Heart left ventricle (tissue), 13 donors: Measurements from ENCODE around the gene SLC9A9.

Experiments
- CTCF ChIP-seq, 12 donors: fragments of 200-600 bp; sonication (generic) in 4 of 12; IDR thresholded peaks; one replicate each; pipeline versions ENCODE4 v1.5.0 to v1.8.0; 2018 to 2022; ENCODE audit warnings: antibody characterized with exemption in 12 of 12, mild to moderate bottlenecking in 5 of 12
- POLR2A ChIP-seq, 2 donors: fragments of 450-650 bp; IDR thresholded peaks; one replicate each; pipeline ENCODE4 v1.6.1; 2017; ENCODE audit warnings: antibody characterized with exemption in 2 of 2, mild to moderate bottlenecking in 2 of 2, moderate library complexity in 2 of 2
- donor health status: ischemic (EF 13 %, LVEDD 7.1; RV severe dilation, severe dysfunction).
- donor health status: DM: no; HTN: yes; CAD: no.
- donor health status: DM: no; HTN: no; CAD: no.
- donor health status: ischemic (EF 25% LVEDD 6.9; RV normal size, moderate dysfunction).
- donor health status: ischemic (EF 25% LVEDD 5.7; RV mildly dilated, moderate dysfunction).
- donor health status: ischemic (EF 35%, LVEDD 5.7; RV mildly dilated, moderate dysfunction).
- donor health status: nonischemic (EF 11% LVEDD 7.7; RV severe dilation, severe dysfunction).
- donor health status: DM: yes; HTN: yes; CAD: no.
- donor health status: PGD.
- donor health status: ischemic (EF 29% LVEDD 5.4; RV normal size, mild dysfunction).
- donor health status: nonischemic (EF 23%, LVEDD 6.1; RV moderate dilation, normal function).

GRCh38 chr3:143604402-143605185 is 243.7 kb downstream of the SLC9A9 start:
- TF ChIP-seq CTCF (IDR thresholded peaks at IDR 0.05) (no peak), POLR2A (IDR thresholded peaks at IDR 0.05) (no peak)
